SK-N-SH treated with all-trans-retinoic acid at 6 μM for 48 hours (cell line): ENCODE results near the gene CTNNA3.

Experiments
- ATAC-seq: fragments of 200-7000 bp; cut with Tn5 transposase; 3 replicates; pipeline ENCODE4 v1.9.1; 2020; ENCODE audit warnings: mild to moderate bottlenecking, moderate library complexity
- CREB5 ChIP-seq: fragments of 250-450 bp; sonication (Bioruptor Pico); IDR thresholded peaks from 2 replicates; pipeline ENCODE4 v1.5.1; 2020; ENCODE audit warnings: low read depth, mild to moderate bottlenecking, moderate library complexity
- CSDC2 ChIP-seq: fragments of 250-450 bp; sonication (Bioruptor Pico); IDR thresholded peaks from 2 replicates; pipeline ENCODE4 v1.5.0; 2020; ENCODE audit warnings: mild to moderate bottlenecking, moderate library complexity
- CSRNP3 ChIP-seq: fragments of 250-450 bp; sonication (Bioruptor Pico); IDR thresholded peaks from 2 replicates; pipeline ENCODE4 v1.5.1; 2021; ENCODE audit warnings: mild to moderate bottlenecking, moderate library complexity
- ESRRG ChIP-seq: fragments of 250-450 bp; sonication (Bioruptor Pico); IDR thresholded peaks from 2 replicates; pipeline ENCODE4 v1.6.1; 2021; ENCODE audit warnings: mild to moderate bottlenecking
- ISL1 ChIP-seq: fragments of 250-450 bp; sonication (Bioruptor Pico); IDR thresholded peaks from 2 replicates; pipeline ENCODE4 v2.1.2; 2022; ENCODE audit warnings: mild to moderate bottlenecking, moderate library complexity
- OSR1 ChIP-seq: fragments of 250-450 bp; sonication (Bioruptor Pico); IDR thresholded peaks from 2 replicates; pipeline ENCODE4 v1.8.0; 2022; ENCODE audit warnings: moderate library complexity, mild to moderate bottlenecking, inconsistent platforms
- PATZ1 ChIP-seq: fragments of 250-450 bp; sonication (Bioruptor Pico); IDR thresholded peaks from 2 replicates; pipeline ENCODE4 v1.8.0; 2020; ENCODE audit warnings: mild to moderate bottlenecking, moderate library complexity, borderline replicate concordance
- PPARA ChIP-seq: fragments of 250-450 bp; sonication (Bioruptor Pico); IDR thresholded peaks from 2 replicates; pipeline ENCODE4 v1.5.0; 2020; ENCODE audit warnings: mild to moderate bottlenecking, borderline replicate concordance
- RARB ChIP-seq: fragments of 250-450 bp; sonication (Bioruptor Pico); IDR thresholded peaks from 2 replicates; pipeline ENCODE4 v1.8.0; 2021; ENCODE audit warnings: mild to moderate bottlenecking, moderate library complexity
- SNAI2 ChIP-seq: fragments of 250-450 bp; sonication (Bioruptor Pico); IDR thresholded peaks from 2 replicates; pipeline ENCODE4 v1.5.0; 2020; ENCODE audit warnings: mild to moderate bottlenecking, moderate library complexity
- TOX ChIP-seq: fragments of 250-450 bp; sonication (Bioruptor Pico); IDR thresholded peaks from 2 replicates; pipeline ENCODE4 v1.8.0; 2021; ENCODE audit warnings: mild to moderate bottlenecking, moderate library complexity, borderline replicate concordance
- TSHZ2 ChIP-seq: fragments of 250-450 bp; sonication (Bioruptor Pico); IDR thresholded peaks from 2 replicates; pipeline ENCODE4 v1.5.0; 2020; ENCODE audit warnings: mild to moderate bottlenecking, moderate library complexity
- ZC3H10 ChIP-seq: fragments of 250-450 bp; sonication (Bioruptor Pico); IDR thresholded peaks from 2 replicates; pipeline ENCODE4 v1.5.1; 2021; ENCODE audit warnings: mild to moderate bottlenecking, moderate library complexity
- ZFP3 ChIP-seq: fragments of 250-450 bp; sonication (Bioruptor Pico); IDR thresholded peaks from 2 replicates; pipeline ENCODE4 v1.5.0; 2020; ENCODE audit warnings: mild to moderate bottlenecking, moderate library complexity
- ZFP30 ChIP-seq: fragments of 450-650 bp; formaldehyde crosslinking; IDR thresholded peaks from 2 replicates; pipeline ENCODE4 v1.5.0; 2022; ENCODE audit warnings: mild to moderate bottlenecking, moderate library complexity
- ZNF565 ChIP-seq: fragments of 450-650 bp; formaldehyde crosslinking; conservative IDR thresholded peaks from 2 replicates; pipeline ENCODE4 v1.5.0; 2020; ENCODE audit warnings: low read depth, mild to moderate bottlenecking, moderate library complexity
- ZNF70 ChIP-seq: fragments of 450-650 bp; formaldehyde crosslinking; IDR thresholded peaks from 2 replicates; pipeline ENCODE4 v1.5.0; 2020; ENCODE audit warnings: mild to moderate bottlenecking, moderate library complexity
- ZNF8 ChIP-seq: fragments of 450-650 bp; formaldehyde crosslinking; IDR thresholded peaks from 2 replicates; pipeline ENCODE4 v1.5.0; 2020; ENCODE audit warnings: mild to moderate bottlenecking, moderate library complexity
- TF ChIP-seq, protein P1 (sequence below): fragments of 250-450 bp; sonication (Bioruptor Pico); IDR thresholded peaks from 2 replicates; pipeline ENCODE4 v1.8.0; 2021; ENCODE audit warnings: low read depth, mild to moderate bottlenecking, moderate library complexity, borderline replicate concordance

Gene CTNNA3

GRCh38 chr10:66252986-66253385, 1443.0 kb downstream of the CTNNA3 start:
- TF ChIP-seq ISL1 (CRISPR knock-in tag), result no peak
- no peak for TF ChIP-seq ESRRG (CRISPR knock-in tag)
- TF ChIP-seq ZFP3 (CRISPR knock-in tag), result no peak
- no peak for TF ChIP-seq TSHZ2 (CRISPR knock-in tag)
- no peak for TF ChIP-seq CSRNP3 (CRISPR knock-in tag)
- no peak for TF ChIP-seq TOX (CRISPR knock-in tag)
- TF ChIP-seq RARB, result no peak
- TF ChIP-seq CSDC2, result no peak
- TF ChIP-seq PATZ1 (CRISPR knock-in tag), result no peak
- no peak for TF ChIP-seq ZNF70 (CRISPR knock-in tag)
- ATAC-seq, result no peak

GRCh38 chr10:66246177-66246576, 1449.8 kb downstream of the CTNNA3 start:
- TF ChIP-seq CSRNP3 (CRISPR knock-in tag) (no peak), ISL1 (CRISPR knock-in tag) (no peak), ZFP30 (no peak), ZNF8 (CRISPR knock-in tag) (no peak), ZFP3 (CRISPR knock-in tag) (no peak), TSHZ2 (CRISPR knock-in tag) (no peak), ZNF565 (CRISPR knock-in tag) (no peak), TOX (CRISPR knock-in tag) (no peak), ESRRG (CRISPR knock-in tag) (no peak), CREB5 (CRISPR knock-in tag) (no peak), ZC3H10 (CRISPR knock-in tag) (no peak), SNAI2 (CRISPR knock-in tag) (no peak), PPARA (CRISPR knock-in tag) (no peak), OSR1 (CRISPR knock-in tag) (no peak), ZNF70 (CRISPR knock-in tag) (no peak)
- TF ChIP-seq, protein P1, sequence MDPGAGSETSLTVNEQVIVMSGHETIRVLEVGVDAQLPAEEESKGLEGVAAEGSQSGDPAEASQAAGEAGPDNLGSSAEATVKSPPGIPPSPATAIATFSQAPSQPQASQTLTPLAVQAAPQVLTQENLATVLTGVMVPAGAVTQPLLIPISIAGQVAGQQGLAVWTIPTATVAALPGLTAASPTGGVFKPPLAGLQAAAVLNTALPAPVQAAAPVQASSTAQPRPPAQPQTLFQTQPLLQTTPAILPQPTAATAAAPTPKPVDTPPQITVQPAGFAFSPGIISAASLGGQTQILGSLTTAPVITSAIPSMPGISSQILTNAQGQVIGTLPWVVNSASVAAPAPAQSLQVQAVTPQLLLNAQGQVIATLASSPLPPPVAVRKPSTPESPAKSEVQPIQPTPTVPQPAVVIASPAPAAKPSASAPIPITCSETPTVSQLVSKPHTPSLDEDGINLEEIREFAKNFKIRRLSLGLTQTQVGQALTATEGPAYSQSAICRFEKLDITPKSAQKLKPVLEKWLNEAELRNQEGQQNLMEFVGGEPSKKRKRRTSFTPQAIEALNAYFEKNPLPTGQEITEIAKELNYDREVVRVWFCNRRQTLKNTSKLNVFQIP (CRISPR knock-in tag), result no peak
- no peak for ATAC-seq
